ENCODE measurements around the gene FSIP1. TPM values are rescaled to one million over a fixed set of nuclear protein-coding genes. Genes with fewer than 3 reads are reported as not detected.

Gene FSIP1
- total RNA-seq, 2 donors from 2014 or later: 0.14 to 0.21 TPM

DNA sequence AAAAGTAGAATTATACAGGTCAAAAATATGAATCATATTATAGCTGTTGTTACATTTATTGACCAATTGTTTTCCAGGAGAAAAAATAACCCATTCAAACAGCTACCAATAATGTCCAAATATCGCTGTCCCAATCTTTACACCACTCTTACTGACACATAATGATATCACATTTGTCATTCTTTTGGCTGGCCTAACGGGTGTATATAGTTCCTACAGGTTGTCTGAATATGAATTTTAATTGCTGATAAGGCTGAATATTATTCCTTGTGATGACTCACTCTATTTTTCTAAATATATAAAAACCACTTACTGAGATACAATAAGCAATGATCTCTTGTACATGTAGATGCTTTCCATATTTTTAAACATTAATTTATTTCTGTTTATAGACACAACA is 76.4 kb downstream of the FSIP1 start:
- Histone ChIP-seq H3K27me3 (replicated peaks; ENCODE audit: insufficient read depth) (no peaks in the 10 kb centered on the region), H3K4me1 (ENCODE audit: control insufficient read depth in 1 of 2, low read depth in 2 of 2) (no peaks in the 10 kb centered on the region), H3K27ac (no peak overlapping the region), H3K9me3 (no peaks in the 10 kb centered on the region), H3K36me3 (no peaks in the 10 kb centered on the region), H3K4me3 (no peak overlapping the region)
- ATAC-seq (ENCODE audit: insufficient number of reproducible peaks, low FRiP score, low read depth): no peak
- no peak for TF ChIP-seq CTCF (IDR thresholded peaks at IDR 0.05)
- no peak for DNase-seq (ENCODE audit: low spot score)

- Histone ChIP-seq H3K4me1 (ENCODE audit: control insufficient read depth in 1 of 2, low read depth in 2 of 2) (no peaks in the 10 kb centered on the region), H3K27ac (no peak overlapping the region), H3K27me3 (replicated peaks; ENCODE audit: insufficient read depth) (no peaks in the 10 kb centered on the region), H3K36me3 (no peaks in the 10 kb centered on the region), H3K9me3 (no peaks in the 10 kb centered on the region), H3K4me3 (no peak overlapping the region)
- no peak for ATAC-seq (ENCODE audit: insufficient number of reproducible peaks, low FRiP score, low read depth)
- TF ChIP-seq CTCF (IDR thresholded peaks at IDR 0.05): no peak
- DNase-seq (ENCODE audit: low spot score): no peak
Observed at GRCh38 chr15:39704689-39705088, 78.0 kb downstream of the FSIP1 start.

GRCh38 chr15:39704235-39704634 is 78.4 kb downstream of the FSIP1 start:
- Histone ChIP-seq H3K9me3 (no peaks in the 10 kb centered on the region), H3K36me3 (no peaks in the 10 kb centered on the region), H3K27me3 (replicated peaks; ENCODE audit: insufficient read depth) (no peaks in the 10 kb centered on the region), H3K4me3 (no peak overlapping the region), H3K4me1 (ENCODE audit: control insufficient read depth in 1 of 2, low read depth in 2 of 2) (no peaks in the 10 kb centered on the region), H3K27ac (no peak overlapping the region)
- no peak for TF ChIP-seq CTCF (IDR thresholded peaks at IDR 0.05)
- no peak for ATAC-seq (ENCODE audit: insufficient number of reproducible peaks, low FRiP score, low read depth)
- no peak for DNase-seq (ENCODE audit: low spot score)

DNA sequence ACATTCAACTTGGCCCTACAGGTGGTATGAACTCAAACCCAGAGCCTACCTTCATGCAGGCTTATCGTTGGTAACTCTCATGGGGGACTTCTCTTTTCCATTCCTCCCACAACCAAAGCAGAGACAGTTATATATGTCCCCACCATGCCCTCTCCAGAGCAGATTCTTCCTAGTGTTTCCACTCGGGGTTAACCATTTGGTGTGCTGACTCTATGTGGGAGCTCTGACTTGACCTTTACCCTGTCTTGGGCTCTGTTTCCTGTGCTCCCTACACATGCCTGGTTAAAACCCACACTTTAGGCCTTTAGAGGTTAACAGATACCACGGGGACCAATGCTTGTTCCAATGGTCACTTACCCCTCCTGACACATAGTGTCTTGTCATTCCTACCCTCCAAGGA is 80.7 kb downstream of the FSIP1 start:
- H3K27ac ChIP-seq: no peak overlapping the region
- H3K27me3 ChIP-seq (replicated peaks; ENCODE audit: insufficient read depth): no peaks in the 10 kb centered on the region
- no peaks in the 10 kb centered on the region for H3K9me3 ChIP-seq
- no peaks in the 10 kb centered on the region for H3K36me3 ChIP-seq
- H3K4me1 ChIP-seq (ENCODE audit: control insufficient read depth in 1 of 2, low read depth in 2 of 2): no peaks in the 10 kb centered on the region
- ATAC-seq (ENCODE audit: insufficient number of reproducible peaks, low FRiP score, low read depth): no peak
- TF ChIP-seq CTCF (IDR thresholded peaks at IDR 0.05): no peak
- no peak overlapping the region for H3K4me3 ChIP-seq
- DNase-seq (ENCODE audit: low spot score): no peak

GRCh38 chr15:39700375-39700700 is 82.3 kb downstream of the FSIP1 start:
- Histone ChIP-seq H3K9me3 (no peaks in the 10 kb centered on the region), H3K27me3 (replicated peaks; ENCODE audit: insufficient read depth) (no peaks in the 10 kb centered on the region), H3K4me1 (ENCODE audit: control insufficient read depth in 1 of 2, low read depth in 2 of 2) (no peaks in the 10 kb centered on the region), H3K36me3 (no peaks in the 10 kb centered on the region), H3K4me3 (no peak overlapping the region), H3K27ac (no peak overlapping the region)
- ATAC-seq (ENCODE audit: insufficient number of reproducible peaks, low FRiP score, low read depth): no peak
- TF ChIP-seq CTCF (IDR thresholded peaks at IDR 0.05): no peak
- no peak for DNase-seq (ENCODE audit: low spot score)
